CD4-positive, alpha-beta T cell treated with Interleukin-6 for 4 hours (primary cell): Measurements from ENCODE around the gene EDAR.

Source experiments
- DNase-seq: peaks from one replicate; pipeline ENCODE4 v3.0.0-alpha.2; 2020; ENCODE audit warnings: mixed read lengths

EDAR gene

DNA sequence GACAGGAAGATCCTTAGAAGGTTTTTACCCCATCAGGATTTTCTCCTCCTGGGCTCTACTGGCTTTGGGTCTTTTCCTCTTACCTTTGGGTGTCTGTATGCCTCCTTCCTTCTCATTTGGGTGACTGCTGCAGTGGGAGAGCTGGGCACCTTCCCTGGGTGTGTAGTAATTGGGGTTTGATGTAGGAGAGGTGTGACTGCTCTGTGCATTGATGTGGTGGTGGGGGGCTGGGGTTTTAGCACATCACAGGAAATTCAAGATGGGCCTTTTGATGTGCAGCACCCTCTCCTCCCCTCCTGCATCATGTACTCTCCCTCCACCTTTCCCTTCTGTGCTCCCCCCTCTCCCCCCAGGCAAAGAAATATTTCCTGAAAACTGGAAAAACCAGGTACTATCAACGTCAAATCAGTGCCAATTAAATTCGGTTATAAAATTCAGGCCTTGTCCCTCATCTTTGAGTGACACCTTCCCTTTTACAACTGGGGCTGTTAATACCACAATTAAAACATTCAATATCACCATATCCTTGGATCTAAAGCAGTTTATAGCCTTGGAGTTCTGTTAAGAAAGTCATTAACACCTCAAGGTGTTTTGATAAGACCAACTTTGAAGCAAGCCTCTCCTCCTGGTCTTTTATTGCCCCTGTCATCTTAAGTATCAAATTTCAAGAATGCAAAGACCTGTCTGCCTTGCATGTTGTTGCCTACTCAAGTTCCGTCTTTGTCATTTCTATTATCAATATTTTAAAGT lies 23.3 kb downstream of the EDAR start:
- peak; percentile 73 for DNase-seq

DNA sequence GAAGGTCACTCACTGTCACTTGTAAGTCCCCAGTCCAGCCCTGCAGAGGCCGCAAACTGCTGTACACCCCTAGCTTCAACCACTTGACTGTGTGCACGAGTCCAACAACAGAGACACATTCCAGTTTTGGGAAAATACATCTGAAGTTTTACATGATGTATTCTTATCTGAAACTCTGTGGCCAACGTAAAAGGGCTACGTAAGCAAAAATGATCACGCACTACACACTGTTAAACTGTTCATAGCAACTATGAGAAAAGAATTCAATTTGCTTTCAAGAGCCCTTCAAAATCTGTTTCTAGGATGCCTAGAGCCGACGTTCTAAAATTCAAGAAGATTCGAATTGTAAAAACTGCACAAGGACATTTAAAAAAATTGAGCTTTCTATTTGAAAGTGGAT lies 26.0 kb downstream of the EDAR start:
- no peak for DNase-seq

DNA sequence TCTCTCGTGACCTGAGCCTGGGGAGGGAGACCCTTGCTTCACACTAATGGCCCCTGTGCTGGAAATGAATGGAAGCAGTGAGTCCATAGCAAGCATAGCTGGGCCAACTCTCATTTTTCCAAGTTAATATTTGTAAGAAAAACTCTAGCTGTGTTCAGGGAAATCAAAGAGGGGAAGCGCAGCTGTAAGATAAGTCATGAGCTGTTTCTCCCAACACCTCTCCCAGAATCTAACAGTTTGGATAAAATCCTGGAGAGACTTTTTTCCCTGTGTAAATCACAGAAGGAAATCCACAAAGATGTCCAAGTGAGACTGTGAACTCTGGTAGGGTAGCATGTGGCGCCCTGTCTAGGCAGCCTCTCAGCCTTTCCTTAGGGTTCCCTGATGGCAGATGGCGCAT lies 27.2 kb downstream of the EDAR start:
- DNase-seq: no peak

GRCh38 chr2:108960006-108960405 lies 29.0 kb downstream of the EDAR start:
- DNase-seq: no peak

GRCh38 chr2:108959401-108959800 lies 29.6 kb downstream of the EDAR start:
- no peak for DNase-seq

DNA sequence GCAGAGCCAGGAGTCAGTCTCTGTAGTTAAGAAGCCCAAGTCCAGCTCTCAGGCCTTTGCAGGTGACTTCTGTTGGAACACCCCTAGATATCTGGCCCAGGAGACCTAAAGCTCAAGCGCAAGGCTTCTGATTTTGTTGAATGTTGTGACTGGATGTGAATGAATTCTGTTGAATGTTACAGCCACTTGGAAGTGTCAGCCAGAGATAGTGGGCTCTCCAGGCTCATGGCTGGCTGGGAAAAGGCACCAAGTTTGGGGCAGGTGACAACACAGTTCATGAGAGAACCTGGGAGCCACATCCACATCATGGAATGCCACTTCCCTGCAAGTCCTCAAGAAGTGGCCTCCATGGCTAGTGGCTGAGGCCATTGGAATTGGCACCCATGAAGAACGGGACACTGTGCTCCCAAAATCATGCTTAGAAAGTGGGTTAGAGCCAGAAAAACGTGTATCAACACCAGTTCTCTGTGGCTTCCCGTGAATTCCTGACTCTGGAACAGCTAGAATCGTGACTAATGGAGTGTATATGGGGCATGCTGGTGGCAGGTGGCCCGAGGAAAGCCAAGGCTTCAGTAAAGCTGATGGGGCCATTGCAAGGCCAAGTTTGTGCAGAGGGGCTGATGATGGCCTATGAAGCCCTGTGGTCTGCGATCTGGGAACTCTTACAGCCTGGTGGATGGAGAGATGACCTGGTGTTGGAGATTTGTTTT lies 30.2 kb downstream of the EDAR start:
- DNase-seq: no peak

DNA sequence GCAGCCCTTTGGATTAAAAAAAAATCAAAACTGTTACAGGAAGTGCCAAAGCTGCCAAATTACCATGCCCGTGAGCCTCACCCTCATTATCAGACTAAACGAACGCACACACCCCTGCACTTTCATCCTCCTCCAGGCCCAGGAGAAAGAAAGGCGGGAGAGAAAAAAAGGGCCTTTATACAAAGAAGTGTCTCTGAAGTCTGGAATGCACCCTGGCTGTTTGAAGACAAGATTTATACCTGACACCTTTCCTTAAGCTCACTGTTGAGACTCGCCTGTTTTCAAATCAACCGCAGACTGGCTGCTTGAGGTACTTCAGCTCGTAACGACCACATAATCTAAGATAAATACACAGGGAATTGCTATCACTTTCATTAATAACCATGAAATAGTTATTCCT lies 31.0 kb downstream of the EDAR start:
- peak; percentile 50 for DNase-seq

GRCh38 chr2:108956375-108956774 lies 32.6 kb downstream of the EDAR start:
- no peak for DNase-seq

GRCh38 chr2:108950369-108951135 lies 38.5 kb downstream of the EDAR start:
- no peak for DNase-seq

GRCh38 chr2:108949316-108950239 lies 39.4 kb downstream of the EDAR start:
- DNase-seq: no peak

- DNase-seq: no peak
Observed at GRCh38 chr2:108947271-108947907, 41.6 kb downstream of the EDAR start.

GRCh38 chr2:108946442-108946841 lies 42.6 kb downstream of the EDAR start:
- DNase-seq: no peak

- no peak for DNase-seq
Observed at GRCh38 chr2:108945969-108946368, 43.1 kb downstream of the EDAR start.

- DNase-seq: no peak
Observed at GRCh38 chr2:108944601-108945331, 44.3 kb downstream of the EDAR start.

- no peak for DNase-seq
Observed at GRCh38 chr2:108943751-108944150, 45.3 kb downstream of the EDAR start.

DNA sequence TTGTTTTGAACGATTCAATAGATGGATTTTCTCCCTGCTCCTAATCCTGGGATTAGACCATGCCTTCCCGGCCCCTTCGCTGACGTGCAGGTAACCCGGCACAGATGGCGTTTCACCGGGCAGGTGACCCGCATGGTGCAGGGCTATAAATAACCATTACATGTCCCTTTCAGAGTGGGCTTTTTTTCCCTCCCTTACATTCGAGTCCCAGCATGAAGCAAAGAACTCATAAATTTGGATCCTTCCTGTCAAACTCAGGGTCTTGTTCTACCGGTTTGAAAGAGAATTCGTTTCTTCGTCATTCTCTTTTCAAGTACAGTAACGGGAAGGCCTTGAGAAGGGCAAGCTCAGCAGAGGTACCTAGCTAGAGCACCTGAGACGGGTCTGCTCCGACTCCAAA lies 46.1 kb downstream of the EDAR start:
- DNase-seq: no peak

- DNase-seq: no peak
Observed at GRCh38 chr2:108942231-108942825, 46.7 kb downstream of the EDAR start.

DNA sequence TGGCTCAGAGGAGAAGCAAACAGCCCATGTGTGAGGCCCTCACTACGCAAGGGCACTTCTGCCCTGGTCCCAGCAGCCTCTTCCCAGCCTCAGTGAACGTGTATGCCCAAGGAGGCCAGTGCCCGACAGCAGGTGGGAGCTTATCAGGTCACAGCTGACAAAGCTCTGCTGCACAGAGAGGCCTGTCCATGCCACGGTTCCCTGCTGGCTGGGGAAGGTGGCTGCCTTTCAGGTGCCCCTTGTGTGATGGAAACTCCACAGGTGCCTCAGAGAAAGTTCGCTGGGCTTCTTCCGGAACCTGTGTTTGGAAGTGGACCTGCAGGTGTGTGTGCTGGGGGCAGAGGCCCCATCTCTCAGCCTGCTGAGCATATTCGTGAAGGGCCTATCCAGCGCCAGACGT lies 47.3 kb downstream of the EDAR start:
- DNase-seq: no peak

- DNase-seq: no peak
Observed at GRCh38 chr2:108941161-108941665, 47.8 kb downstream of the EDAR start.

- DNase-seq: no peak
Observed at GRCh38 chr2:108940156-108940555, 48.9 kb downstream of the EDAR start.
